Activated naive CD8-positive, alpha-beta T cell treated with anti-CD3 and anti-CD28 coated beads, Interleukin-2, amount 50 U/mL, for 24 hours (primary cell): ENCODE data around the gene ESYT3.
A peak's percentile ranks its signal among the peaks of the same experiment; 100 is the strongest.

Experiments
- ATAC-seq: fragments of 150-1000 bp; cut with Tn5 transposase; one replicate; pipeline ENCODE4 v1.10.0; 2021
- DNase-seq: peaks from one replicate; pipeline ENCODE4 v3.0.0; 2021
- H3K27ac Mint-ChIP-seq: one replicate; pipeline ENCODE4 v1.8.0; 2021; ENCODE audit warnings: mild to moderate bottlenecking, mixed read lengths
- H3K27me3 Mint-ChIP-seq: one replicate; pipeline ENCODE4 v1.8.0; 2021; ENCODE audit warnings: mixed read lengths
- H3K36me3 Mint-ChIP-seq: one replicate; pipeline ENCODE4 v1.8.0; 2021; ENCODE audit warnings: low read depth, mixed read lengths
- H3K4me1 Mint-ChIP-seq: one replicate; pipeline ENCODE4 v1.8.0; 2021; ENCODE audit warnings: mixed read lengths
- H3K4me3 Mint-ChIP-seq: one replicate; pipeline ENCODE4 v1.8.0; 2021; ENCODE audit warnings: mild to moderate bottlenecking, moderate library complexity, mixed read lengths
- H3K9me3 Mint-ChIP-seq: one replicate; pipeline ENCODE4 v1.8.0; 2021; ENCODE audit warnings: mixed read lengths

The ESYT3 gene, protein sequence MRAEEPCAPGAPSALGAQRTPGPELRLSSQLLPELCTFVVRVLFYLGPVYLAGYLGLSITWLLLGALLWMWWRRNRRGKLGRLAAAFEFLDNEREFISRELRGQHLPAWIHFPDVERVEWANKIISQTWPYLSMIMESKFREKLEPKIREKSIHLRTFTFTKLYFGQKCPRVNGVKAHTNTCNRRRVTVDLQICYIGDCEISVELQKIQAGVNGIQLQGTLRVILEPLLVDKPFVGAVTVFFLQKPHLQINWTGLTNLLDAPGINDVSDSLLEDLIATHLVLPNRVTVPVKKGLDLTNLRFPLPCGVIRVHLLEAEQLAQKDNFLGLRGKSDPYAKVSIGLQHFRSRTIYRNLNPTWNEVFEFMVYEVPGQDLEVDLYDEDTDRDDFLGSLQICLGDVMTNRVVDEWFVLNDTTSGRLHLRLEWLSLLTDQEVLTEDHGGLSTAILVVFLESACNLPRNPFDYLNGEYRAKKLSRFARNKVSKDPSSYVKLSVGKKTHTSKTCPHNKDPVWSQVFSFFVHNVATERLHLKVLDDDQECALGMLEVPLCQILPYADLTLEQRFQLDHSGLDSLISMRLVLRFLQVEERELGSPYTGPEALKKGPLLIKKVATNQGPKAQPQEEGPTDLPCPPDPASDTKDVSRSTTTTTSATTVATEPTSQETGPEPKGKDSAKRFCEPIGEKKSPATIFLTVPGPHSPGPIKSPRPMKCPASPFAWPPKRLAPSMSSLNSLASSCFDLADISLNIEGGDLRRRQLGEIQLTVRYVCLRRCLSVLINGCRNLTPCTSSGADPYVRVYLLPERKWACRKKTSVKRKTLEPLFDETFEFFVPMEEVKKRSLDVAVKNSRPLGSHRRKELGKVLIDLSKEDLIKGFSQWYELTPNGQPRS

DNA sequence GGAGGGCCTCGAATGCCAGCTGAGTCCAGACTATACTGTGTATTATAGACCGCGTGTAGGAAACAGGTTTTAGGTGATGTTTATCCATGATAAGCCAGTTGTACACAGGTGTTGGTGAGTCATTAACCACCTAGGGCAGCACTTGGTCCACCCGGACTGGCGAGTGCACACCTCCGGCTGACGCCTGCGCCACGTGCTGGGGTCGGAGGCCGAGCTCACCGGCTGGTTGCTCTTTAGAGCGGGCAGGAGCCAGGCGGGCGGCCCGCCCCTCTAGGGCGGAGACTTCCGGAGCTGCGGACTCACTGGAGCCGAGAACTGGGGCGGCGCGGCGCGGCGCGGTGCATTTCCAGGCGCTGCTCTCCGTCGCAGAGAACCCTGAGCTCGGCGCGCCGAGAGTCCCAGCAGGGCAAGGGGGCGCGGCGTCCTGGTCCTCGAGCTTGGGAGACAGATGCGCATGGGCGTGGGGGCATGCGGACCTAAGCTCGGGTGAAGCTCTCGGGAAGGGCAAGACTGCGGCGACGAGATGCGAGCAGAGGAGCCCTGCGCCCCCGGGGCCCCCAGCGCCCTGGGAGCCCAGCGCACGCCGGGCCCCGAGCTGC, at the start of gene ESYT3:
Gene ESYT3, plus strand, starts transcription at position 341 of the 599 bp plus-strand sequence. Its CDS starts 183 bp downstream, at position 524.
- H3K4me1 Mint-ChIP-seq, result peaks cover 10% of the 10 kb centered on the region
- peaks cover 54% of the 10 kb centered on the region for H3K27me3 Mint-ChIP-seq
- H3K36me3 Mint-ChIP-seq, result no peaks in the 10 kb centered on the region
- no peaks in the 10 kb centered on the region for H3K9me3 Mint-ChIP-seq
- no peak within 1 kb of the TSS for H3K27ac Mint-ChIP-seq
- peak; percentile 90 for ATAC-seq
- peak within 1 kb of the TSS; percentile 64 for H3K4me3 Mint-ChIP-seq
- peak; percentile 69 for DNase-seq

DNA sequence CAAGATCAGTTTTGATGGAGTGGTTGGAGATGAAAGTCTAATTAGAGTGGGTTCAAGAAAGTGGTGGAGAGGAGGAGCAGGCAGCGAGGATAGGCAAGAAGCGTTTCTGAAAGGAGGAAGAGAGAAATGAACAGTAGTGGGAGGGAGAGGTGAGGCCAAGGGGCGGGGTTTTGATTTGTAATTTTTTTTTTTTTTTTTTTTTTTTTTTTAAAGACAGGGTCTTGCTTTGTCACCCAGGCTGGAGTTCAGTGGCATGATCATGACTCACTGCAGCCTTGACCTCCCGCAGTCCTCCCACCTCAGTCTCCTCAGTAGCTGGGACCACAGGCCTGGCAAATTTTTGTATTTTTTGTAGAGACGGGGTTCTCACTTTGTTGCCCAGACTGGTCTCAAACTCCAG, 49.4 kb upstream of the ESYT3 start:
- Mint-ChIP-seq H3K27me3 (peaks cover 7% of the 10 kb centered on the region), H3K36me3 (no peaks in the 10 kb centered on the region), H3K27ac (no peak overlapping the region), H3K4me3 (no peak overlapping the region), H3K9me3 (no peaks in the 10 kb centered on the region), H3K4me1 (no peaks in the 10 kb centered on the region)
- ATAC-seq (no peak), DNase-seq (no peak)

DNA sequence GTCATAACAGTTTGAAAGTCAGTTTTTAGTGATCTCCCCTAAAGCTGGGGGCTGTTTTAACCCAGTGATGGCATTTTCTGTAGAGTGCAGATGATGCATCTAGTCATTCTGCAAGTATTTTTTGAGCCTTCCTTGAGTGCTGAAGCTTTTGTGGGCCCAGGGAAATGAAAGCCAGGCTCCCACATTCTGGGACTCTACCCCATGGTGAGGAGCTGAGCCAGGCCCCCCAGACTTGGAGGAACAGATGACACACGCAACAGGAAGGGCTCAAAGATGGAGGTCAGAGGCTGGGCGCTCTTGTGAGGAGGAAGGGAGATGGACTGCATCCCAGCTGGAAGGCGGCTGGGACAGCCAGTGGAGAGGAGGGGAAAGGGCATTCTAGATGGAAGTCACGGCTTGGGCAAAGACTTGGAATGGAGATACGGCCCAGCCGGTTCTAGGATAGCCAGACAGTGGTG, 45.2 kb upstream of the ESYT3 start:
- H3K27ac Mint-ChIP-seq, result no peak overlapping the region
- no peak for ATAC-seq
- H3K27me3 Mint-ChIP-seq, result peaks cover 6% of the 10 kb centered on the region

DNA sequence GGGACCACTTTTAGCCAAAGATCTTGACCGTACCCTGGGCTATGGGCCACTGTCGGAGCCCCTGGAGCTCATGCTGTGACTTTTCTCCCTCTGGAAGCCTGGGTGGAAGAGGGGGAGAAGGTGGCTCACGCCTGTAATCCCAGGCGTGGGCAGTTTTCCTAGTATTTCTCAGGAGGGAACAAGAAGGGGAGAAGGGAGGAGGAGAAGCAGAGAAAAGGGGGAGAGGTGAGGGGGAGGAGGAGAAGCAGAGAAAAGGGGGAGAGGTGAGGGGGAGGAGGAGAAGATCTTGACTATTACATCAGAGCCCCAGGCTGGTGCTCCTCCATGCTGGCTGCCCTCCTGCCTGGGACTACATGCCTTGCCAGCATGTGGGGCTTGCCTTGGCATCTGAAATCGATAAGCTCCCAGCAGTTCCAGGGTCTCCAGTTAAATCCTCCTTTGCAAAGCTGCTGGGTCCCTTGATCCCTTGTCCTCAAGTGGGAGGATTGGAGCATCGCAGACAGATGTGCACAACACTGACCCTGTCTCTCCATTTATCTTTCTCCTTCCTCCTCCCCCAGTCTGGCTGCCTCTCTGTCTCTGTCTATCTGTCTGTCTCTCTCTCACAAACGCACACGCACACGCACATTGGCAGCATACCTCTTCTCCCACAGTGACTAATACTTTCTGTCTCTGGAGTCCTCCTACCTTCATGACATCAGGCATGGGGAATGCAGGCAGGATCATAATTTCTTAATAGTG, 44.4 kb upstream of the ESYT3 start:
- H3K27me3 Mint-ChIP-seq, result peaks cover 6% of the 10 kb centered on the region
- no peak overlapping the region for H3K27ac Mint-ChIP-seq
- no peaks in the 10 kb centered on the region for H3K36me3 Mint-ChIP-seq
- H3K4me1 Mint-ChIP-seq, result no peaks in the 10 kb centered on the region
- ATAC-seq (no peak), DNase-seq (no peak)
- H3K4me3 Mint-ChIP-seq, result no peak overlapping the region
- no peaks in the 10 kb centered on the region for H3K9me3 Mint-ChIP-seq

More for the DNA sequence above, 45.2 kb upstream of the ESYT3 start:
- Mint-ChIP-seq H3K9me3 (no peaks in the 10 kb centered on the region), H3K36me3 (no peaks in the 10 kb centered on the region), H3K4me1 (no peaks in the 10 kb centered on the region), H3K4me3 (no peak overlapping the region)
- DNase-seq, result no peak

DNA sequence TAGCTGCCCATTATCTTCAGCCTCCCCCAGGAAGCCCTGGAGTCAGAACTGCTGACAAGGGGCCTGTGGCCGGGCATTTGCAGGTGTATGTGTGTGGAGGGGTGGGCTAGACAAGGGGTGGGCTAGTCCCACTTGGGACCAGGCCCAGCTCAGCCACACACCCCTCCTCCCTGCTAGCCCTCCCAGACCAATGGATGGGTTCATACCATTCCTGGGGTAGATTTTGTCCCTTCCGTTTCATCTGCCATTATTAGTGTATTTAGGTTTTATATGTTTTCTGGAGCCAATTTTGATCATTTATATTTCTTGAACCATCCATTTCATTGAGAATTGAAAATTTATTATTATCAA, 43.9 kb upstream of the ESYT3 start:
- DNase-seq (no peak), ATAC-seq (no peak)
- Mint-ChIP-seq H3K9me3 (no peaks in the 10 kb centered on the region), H3K36me3 (no peaks in the 10 kb centered on the region), H3K4me3 (no peak overlapping the region), H3K27me3 (peaks cover 6% of the 10 kb centered on the region), H3K4me1 (no peaks in the 10 kb centered on the region), H3K27ac (no peak overlapping the region)

DNA sequence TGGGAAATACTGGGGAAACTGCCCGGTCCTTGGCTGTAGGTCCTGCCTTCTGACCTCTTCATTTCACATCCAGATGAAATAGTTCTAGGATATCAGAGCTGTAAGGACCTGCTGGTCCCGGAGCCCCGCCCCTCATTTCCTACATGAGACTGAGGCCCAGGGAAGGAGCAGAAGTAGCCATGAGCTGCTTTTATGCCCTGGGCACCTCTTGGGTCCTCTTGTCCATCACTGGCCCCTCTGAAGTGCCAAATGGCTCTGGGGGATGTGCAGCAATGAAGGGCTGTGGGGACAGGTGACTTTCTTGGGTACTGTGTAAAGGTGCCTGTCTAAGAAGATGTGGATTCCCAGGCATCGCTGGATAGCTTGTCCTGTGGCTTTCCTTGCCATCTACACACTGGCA, 40.3 kb upstream of the ESYT3 start:
- Mint-ChIP-seq H3K9me3 (no peaks in the 10 kb centered on the region), H3K4me1 (no peaks in the 10 kb centered on the region), H3K4me3 (no peak overlapping the region), H3K36me3 (no peaks in the 10 kb centered on the region), H3K27ac (no peak overlapping the region), H3K27me3 (peaks cover under 1% of the 10 kb centered on the region)
- no peak for DNase-seq
- no peak for ATAC-seq

DNA sequence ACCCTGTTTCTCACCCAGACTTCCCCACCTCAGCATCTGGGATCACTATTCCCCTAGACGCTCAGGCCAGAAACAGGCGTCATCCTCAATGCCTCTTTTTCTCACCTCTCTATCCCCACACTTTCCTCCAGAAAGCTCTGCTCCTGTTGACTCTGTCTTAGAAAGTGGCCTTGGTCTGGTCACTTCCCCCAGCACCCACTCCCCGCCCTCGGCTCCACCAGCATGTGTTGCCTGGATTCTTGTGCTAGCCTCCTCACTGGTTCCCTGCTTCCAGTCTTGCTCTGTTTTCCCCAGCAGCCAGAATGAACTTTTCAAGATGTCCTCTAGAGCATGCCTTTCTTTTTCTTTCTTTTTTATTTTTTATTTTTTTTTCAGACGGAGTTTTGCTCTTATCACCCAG, 39.7 kb upstream of the ESYT3 start:
- H3K27ac Mint-ChIP-seq, result no peak overlapping the region
- no peaks in the 10 kb centered on the region for H3K4me1 Mint-ChIP-seq
- no peaks in the 10 kb centered on the region for H3K27me3 Mint-ChIP-seq
- DNase-seq, result no peak
- H3K9me3 Mint-ChIP-seq, result no peaks in the 10 kb centered on the region
- no peaks in the 10 kb centered on the region for H3K36me3 Mint-ChIP-seq
- H3K4me3 Mint-ChIP-seq, result no peak overlapping the region
- ATAC-seq, result no peak

DNA sequence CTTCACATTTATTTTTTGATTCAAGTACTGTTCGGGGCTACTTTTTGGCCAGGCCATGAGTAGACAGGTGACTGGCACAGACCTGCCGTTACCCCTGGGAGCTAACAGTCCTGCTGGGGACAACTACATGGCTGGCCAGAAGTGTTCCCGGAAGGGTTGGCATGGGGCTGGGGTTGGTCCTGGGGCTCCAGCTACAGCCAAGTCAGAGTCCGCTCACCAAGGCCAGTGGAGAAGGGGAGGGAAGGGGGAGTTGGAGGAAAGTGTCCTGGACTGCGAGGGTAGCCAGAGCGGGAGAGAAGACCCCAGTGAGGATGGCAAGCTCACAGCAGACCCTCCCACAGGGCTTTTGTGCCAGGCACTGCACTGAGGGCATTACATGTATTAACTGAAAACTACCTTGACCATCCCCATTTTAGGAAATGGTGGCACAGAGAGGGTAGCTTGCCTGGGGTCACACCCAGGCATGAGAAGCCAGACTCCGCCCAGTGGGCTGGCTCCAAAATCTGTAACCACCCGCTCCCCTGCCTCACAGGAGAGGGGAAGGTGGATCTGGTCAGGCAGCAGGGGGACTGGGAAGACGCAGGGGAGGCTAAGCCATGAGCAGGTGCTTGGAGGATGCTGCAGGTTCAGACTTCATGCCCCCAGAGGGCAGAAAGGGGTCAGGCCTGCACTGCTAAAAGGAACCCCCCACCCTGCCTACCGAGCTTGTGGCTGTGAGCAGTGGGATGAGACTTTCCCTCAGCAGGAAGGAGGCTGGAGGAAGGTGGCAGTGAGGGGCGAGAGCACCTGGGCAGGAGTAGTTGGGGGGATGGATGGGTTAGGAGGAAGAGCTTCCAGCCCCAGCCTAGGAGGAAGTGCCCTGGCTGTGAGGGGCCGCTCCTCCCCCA, 38.3 kb upstream of the ESYT3 start:
- Mint-ChIP-seq H3K27me3 (no peaks in the 10 kb centered on the region), H3K4me3 (no peak overlapping the region), H3K9me3 (no peaks in the 10 kb centered on the region), H3K4me1 (no peaks in the 10 kb centered on the region), H3K27ac (no peak overlapping the region), H3K36me3 (no peaks in the 10 kb centered on the region)
- no peak for ATAC-seq
- DNase-seq, result no peak

DNA sequence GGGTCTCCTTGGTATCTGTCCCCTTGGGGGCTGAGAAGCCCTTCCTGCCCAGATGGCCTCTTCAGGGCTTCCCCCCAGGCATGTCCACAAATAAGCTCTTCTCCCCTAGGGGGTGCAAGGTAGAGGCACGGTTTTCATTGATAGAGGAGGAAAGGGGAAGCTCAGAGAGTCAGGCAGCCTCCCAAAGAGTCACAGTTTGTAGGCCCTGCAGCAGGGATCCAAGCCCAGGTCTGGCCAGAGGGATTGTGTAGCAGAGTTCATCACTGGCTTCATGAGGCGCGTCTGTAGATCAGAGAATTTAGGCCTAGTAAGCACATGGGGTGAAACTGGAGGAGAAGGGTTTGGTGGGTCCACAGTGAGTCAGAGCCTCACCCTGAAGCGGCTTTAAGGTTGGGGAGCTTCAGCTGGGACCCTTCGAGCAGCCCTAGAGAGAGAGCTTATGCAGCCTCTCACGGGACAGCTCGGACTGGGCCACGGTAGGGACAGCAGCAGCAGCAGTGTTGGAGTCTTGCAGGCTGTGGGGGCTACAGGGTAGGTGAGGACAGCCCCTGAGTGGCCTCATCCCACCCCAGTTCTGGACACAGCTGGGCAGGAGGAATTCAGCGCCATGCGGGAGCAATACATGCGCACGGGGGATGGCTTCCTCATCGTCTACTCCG, 37.5 kb upstream of the ESYT3 start:
- H3K27me3 Mint-ChIP-seq, result no peaks in the 10 kb centered on the region
- no peak for ATAC-seq
- H3K27ac Mint-ChIP-seq, result peak overlapping the region; percentile 30

DNA sequence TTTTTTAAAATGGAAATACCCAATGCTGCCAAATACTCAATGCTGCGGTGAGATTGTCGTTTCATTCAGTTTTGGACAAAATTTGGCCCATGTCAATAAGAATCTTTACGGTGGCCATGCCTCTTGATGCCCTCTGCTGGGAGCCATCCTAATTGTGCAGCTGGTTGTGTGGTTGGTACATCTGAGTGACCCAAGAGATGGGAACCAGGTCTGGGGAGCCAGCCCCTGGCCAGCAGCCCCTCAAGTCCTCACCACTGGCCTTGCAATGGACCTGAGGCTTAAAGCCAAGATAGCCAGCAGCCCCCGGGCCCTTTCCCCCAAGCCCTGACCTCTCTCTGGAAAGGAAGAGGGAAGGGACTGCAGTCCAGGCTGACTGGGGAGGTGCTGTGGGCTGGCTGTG, 36.4 kb upstream of the ESYT3 start:
- no peaks in the 10 kb centered on the region for H3K27me3 Mint-ChIP-seq
- DNase-seq (no peak), ATAC-seq (no peak)
- no peaks in the 10 kb centered on the region for H3K36me3 Mint-ChIP-seq
- no peak overlapping the region for H3K27ac Mint-ChIP-seq
- H3K4me1 Mint-ChIP-seq, result no peaks in the 10 kb centered on the region
- no peaks in the 10 kb centered on the region for H3K9me3 Mint-ChIP-seq
- no peak overlapping the region for H3K4me3 Mint-ChIP-seq

More for the DNA sequence above, 37.5 kb upstream of the ESYT3 start:
- H3K36me3 Mint-ChIP-seq, result no peaks in the 10 kb centered on the region
- H3K4me1 Mint-ChIP-seq, result no peaks in the 10 kb centered on the region
- DNase-seq, result no peak
- H3K9me3 Mint-ChIP-seq, result no peaks in the 10 kb centered on the region
- H3K4me3 Mint-ChIP-seq, result no peak overlapping the region

DNA sequence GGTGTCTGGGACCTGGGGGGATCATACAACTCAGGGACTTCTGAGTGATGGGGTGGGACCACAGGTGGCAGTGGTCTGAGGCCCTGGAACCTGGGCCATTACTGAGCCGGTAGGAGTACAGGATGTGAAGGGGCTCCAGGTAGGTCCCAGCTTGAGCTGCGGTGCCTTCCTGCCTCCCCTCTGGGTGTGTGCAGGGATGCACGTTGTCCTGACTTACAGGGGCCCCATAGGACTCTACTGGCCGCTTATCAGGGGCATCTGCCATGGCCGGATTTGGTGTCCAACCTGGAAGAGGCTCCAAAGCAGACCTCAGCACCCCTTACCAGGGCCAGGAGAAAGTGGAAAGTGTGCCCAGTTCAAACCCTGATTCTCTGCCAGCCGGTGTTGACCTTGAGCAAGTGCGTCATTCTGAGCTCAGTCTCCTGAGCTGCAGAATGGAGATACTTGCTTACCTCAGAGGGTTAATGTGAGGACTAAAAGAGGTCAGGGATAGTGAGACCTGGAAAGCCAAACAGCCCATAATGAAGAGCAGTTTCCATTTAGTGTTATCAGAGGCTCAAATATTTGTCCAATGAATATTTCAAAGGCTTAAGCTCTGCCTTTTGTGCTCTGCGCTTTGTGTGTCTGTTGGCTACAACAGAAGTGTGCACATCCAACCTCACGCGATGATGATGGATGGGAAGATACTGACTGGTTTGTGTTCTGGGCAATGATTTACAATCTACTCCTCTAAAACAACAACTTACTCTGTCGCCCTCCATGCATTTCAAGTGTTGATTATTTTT, 35.4 kb upstream of the ESYT3 start:
- H3K27me3 Mint-ChIP-seq, result no peaks in the 10 kb centered on the region
- no peak overlapping the region for H3K27ac Mint-ChIP-seq
- H3K36me3 Mint-ChIP-seq, result no peaks in the 10 kb centered on the region
- H3K4me1 Mint-ChIP-seq, result no peaks in the 10 kb centered on the region
- no peak for ATAC-seq
- no peak for DNase-seq
- H3K4me3 Mint-ChIP-seq, result no peak overlapping the region
- H3K9me3 Mint-ChIP-seq, result no peaks in the 10 kb centered on the region

DNA sequence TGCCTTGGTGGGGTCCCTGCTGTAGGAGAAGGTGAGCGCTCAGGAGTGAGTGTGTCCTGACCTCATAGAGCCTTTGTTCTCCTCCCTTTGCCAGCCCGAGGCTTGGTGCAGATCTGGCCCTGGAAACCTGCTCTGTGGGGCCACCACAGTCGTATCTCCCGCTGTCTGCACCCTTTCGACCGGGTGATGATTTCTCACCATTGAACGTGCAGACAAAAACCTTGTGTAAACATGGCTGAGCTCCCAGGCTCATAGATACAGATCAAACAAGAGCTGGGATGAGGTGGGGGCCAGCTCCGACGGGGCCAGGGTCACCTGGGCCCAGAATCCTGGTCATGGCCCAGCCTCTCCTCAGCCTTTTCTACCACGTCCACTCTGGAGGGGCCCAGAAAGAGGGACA, 34.6 kb upstream of the ESYT3 start:
- H3K4me1 Mint-ChIP-seq, result no peaks in the 10 kb centered on the region
- DNase-seq (no peak), ATAC-seq (no peak)
- no peak overlapping the region for H3K27ac Mint-ChIP-seq
- H3K4me3 Mint-ChIP-seq, result no peak overlapping the region
- no peaks in the 10 kb centered on the region for H3K9me3 Mint-ChIP-seq
- peaks cover 1% of the 10 kb centered on the region for H3K27me3 Mint-ChIP-seq
- H3K36me3 Mint-ChIP-seq, result no peaks in the 10 kb centered on the region
